ENCODE data around the gene MAML2. TPM values are rescaled to one million over a fixed set of nuclear protein-coding genes. Genes with fewer than 3 reads are reported as not detected.

MAML2 gene
- total and polyA plus RNA-seq, 7 donors, result 2.8 to 20.7 (median 11.8) TPM

DNA sequence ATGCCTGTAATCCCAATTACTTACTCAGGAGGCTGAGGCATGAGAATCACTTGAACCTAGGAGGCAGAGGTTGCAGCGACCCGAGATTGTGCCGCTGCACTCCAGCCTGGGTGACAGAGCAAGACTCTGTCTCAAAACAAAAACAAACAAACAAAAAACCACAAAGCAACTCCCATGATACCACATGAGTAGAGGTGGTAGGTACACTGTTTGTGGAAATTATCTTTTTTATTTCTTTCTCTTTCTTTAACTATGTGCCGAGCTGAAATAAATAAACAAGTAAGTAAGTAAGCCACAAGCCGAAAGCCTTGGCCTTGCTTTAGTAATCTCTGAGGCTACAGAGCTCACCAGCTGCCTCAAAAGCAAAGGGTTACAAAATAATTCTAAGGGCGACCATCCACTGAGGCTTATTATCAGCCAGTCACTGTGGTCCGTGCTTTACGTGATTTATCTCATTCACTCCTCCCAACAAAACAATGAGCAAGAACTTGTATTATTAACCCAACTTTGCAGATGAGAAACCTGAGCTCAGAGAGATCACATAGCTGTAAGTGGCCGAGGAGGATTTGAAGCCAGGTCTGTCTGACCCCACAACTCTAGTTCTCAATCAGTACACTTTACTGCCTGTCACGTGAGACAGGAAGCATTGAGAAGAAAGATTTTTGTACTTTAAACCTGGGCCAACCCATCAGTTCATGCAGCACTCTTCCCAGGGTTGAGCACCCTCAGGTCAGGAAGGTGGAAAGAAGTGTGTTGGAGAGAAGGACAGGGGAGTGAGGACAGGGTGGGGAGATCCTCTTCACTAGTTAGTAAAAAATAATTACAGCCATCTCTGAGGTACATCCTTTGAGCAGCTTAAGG is 349.3 kb downstream of the MAML2 start:
- Histone ChIP-seq H3K36me3 (peaks cover 0 to 9% (median 0%) of the 10 kb centered on the region in 4 donors), H3K9me3 (no peaks in the 10 kb centered on the region), H3K27me3 (no peaks in the 10 kb centered on the region), H3K4me3 (no peak overlapping the region), H3K27ac (no peak overlapping the region), H3K4me1 (peaks cover 0 to 6% (median 3%) of the 10 kb centered on the region in 4 donors)
- DNase-seq, result no peak
- intact Hi-C loops (cut with DNase I), result no loop called here
- 76 to 79% methylated on average over 10 of the region's 10 CpGs for WGBS, 2 donors
- TF ChIP-seq POLR2A (IDR thresholded peaks at IDR 0.05) (no peak), POLR2AphosphoS5 (IDR thresholded peaks at IDR 0.05) (no peak), EP300 (IDR thresholded peaks at IDR 0.05) (no peak)
- TF ChIP-seq, protein P1, sequence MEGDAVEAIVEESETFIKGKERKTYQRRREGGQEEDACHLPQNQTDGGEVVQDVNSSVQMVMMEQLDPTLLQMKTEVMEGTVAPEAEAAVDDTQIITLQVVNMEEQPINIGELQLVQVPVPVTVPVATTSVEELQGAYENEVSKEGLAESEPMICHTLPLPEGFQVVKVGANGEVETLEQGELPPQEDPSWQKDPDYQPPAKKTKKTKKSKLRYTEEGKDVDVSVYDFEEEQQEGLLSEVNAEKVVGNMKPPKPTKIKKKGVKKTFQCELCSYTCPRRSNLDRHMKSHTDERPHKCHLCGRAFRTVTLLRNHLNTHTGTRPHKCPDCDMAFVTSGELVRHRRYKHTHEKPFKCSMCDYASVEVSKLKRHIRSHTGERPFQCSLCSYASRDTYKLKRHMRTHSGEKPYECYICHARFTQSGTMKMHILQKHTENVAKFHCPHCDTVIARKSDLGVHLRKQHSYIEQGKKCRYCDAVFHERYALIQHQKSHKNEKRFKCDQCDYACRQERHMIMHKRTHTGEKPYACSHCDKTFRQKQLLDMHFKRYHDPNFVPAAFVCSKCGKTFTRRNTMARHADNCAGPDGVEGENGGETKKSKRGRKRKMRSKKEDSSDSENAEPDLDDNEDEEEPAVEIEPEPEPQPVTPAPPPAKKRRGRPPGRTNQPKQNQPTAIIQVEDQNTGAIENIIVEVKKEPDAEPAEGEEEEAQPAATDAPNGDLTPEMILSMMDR (IDR thresholded peaks at IDR 0.05), result no peak

GRCh38 chr11:95991545-95991944 is 351.4 kb downstream of the MAML2 start:
- Histone ChIP-seq H3K4me1 (peaks cover 0 to 6% (median 3%) of the 10 kb centered on the region in 4 donors), H3K27ac (peak overlapping the region in 1 of 4 donors; percentile 16), H3K36me3 (peaks cover 0 to 9% (median 0%) of the 10 kb centered on the region in 4 donors), H3K9me3 (no peaks in the 10 kb centered on the region), H3K4me3 (no peak overlapping the region), H3K27me3 (no peaks in the 10 kb centered on the region)
- no peak for TF ChIP-seq POLR2A (IDR thresholded peaks at IDR 0.05)
- no peak for TF ChIP-seq POLR2AphosphoS5 (IDR thresholded peaks at IDR 0.05)
- TF ChIP-seq, protein P1 (IDR thresholded peaks at IDR 0.05), result no peak
- TF ChIP-seq EP300 (IDR thresholded peaks at IDR 0.05), result no peak
- 75 to 89% methylated on average over 1 of the region's 1 CpG for WGBS, 2 donors
- intact Hi-C loops (cut with DNase I), result no loop called here
- no peak for DNase-seq

- Histone ChIP-seq H3K9me3 (no peaks in the 10 kb centered on the region), H3K4me1 (peaks cover 0 to 6% (median 3%) of the 10 kb centered on the region in 4 donors), H3K27me3 (no peaks in the 10 kb centered on the region), H3K36me3 (peaks cover 0 to 9% (median 0%) of the 10 kb centered on the region in 4 donors), H3K4me3 (no peak overlapping the region), H3K27ac (no peak overlapping the region)
- intact Hi-C loops (cut with DNase I), result no loop called here
- 71 to 87% methylated on average over 1 of the region's 1 CpG for WGBS, 2 donors
- TF ChIP-seq, protein P1 (IDR thresholded peaks at IDR 0.05), result no peak
- TF ChIP-seq POLR2AphosphoS5 (IDR thresholded peaks at IDR 0.05) (no peak), EP300 (IDR thresholded peaks at IDR 0.05) (no peak), POLR2A (IDR thresholded peaks at IDR 0.05) (no peak)
- DNase-seq, result no peak
These were observed 351.9 kb downstream of the MAML2 start for GRCh38 chr11:95991101-95991500.

DNA sequence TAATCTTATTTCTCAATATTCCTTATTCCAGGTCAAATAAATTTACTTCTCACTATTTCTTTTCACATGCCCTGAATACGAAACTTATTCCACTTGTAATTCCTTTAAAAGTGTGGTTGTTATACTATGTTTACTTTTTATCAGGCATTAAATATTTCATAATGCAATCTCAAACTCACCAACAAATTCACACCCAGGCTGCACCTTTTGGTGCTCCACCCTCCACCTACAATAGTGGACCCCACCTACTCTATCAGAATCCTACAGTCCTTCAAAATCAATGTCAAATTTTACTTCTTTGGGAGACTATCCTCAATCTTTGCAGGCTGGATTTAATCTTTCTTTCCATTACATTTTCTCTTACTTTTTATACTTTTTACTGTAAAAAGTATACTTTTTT is 353.2 kb downstream of the MAML2 start:
- DNase-seq, result no peak
- intact Hi-C loops (cut with DNase I), result no loop called here
- Histone ChIP-seq H3K4me1 (peaks cover 0 to 6% (median 3%) of the 10 kb centered on the region in 4 donors), H3K4me3 (no peak overlapping the region), H3K9me3 (no peaks in the 10 kb centered on the region), H3K27ac (no peak overlapping the region), H3K36me3 (peaks cover 0 to 13% (median 0%) of the 10 kb centered on the region in 4 donors), H3K27me3 (no peaks in the 10 kb centered on the region)
- 45 to 80% methylated on average over 1 of the region's 1 CpG for WGBS, 2 donors
- no peak for TF ChIP-seq EP300 (IDR thresholded peaks at IDR 0.05)
- TF ChIP-seq POLR2AphosphoS5 (IDR thresholded peaks at IDR 0.05), result no peak
- TF ChIP-seq, protein P1 (IDR thresholded peaks at IDR 0.05), result no peak
- TF ChIP-seq POLR2A (IDR thresholded peaks at IDR 0.05), result no peak
